Measurements from ENCODE around the gene RGS7. TPM values are rescaled to one million over a fixed set of nuclear protein-coding genes. Genes with fewer than 3 reads are reported as not detected.

The RGS7 gene
- total RNA-seq, 2 donors from 2014 or later = not detected

- no peak overlapping the region for H3K27ac Mint-ChIP-seq
- no peak for ATAC-seq
- H3K27me3 Mint-ChIP-seq = peaks cover 5% of the 10 kb centered on the region
- no peak overlapping the region for H3K4me3 Mint-ChIP-seq
- H3K9me3 ChIP-seq (ENCODE audit: control insufficient read depth, low read length, poor library complexity, severe bottlenecking) = no peaks in the 10 kb centered on the region
- H3K4me1 Mint-ChIP-seq = peaks cover 8% of the 10 kb centered on the region
- no peaks in the 10 kb centered on the region for H3K36me3 Mint-ChIP-seq (ENCODE audit: low read depth)
- no peak for DNase-seq
Observed at GRCh38 chr1:240942901-240943300, 414.1 kb downstream of the RGS7 start.

DNA sequence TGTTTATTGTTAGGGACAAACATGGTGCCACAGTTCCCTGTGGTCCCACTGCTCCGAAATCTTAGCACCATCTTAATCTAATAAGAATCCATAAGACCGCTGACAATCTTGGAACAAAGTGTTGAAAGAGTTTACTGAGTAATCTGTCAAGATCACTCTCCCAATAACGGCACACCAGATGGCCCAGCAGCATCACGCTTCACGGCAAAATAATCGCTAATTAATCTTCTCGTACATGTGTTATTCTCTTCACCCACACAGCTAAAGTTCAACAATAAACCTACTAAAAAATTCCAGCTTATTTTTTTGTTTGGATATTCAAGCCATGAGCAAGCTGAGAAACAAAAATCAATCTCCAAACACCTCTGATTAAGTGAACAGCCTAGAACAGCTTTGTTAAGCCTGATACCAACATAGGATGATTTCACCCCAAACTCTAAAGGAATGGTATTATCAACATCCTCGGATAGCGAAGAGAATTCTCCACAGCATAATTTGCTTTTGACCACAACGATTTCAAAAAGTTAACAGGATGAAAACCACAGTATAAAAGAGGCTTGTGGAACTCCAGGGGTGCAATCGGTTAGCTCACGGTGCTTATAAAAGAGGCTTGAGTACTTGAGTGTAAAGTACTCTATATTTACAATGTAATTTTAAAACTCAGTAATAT is 415.2 kb downstream of the RGS7 start:
- Mint-ChIP-seq H3K4me3 (no peak overlapping the region), H3K36me3 (ENCODE audit: low read depth) (no peaks in the 10 kb centered on the region), H3K4me1 (peaks cover 2% of the 10 kb centered on the region), H3K27ac (no peak overlapping the region), H3K27me3 (peaks cover 5% of the 10 kb centered on the region)
- DNase-seq = no peak
- no peaks in the 10 kb centered on the region for H3K9me3 ChIP-seq (ENCODE audit: control insufficient read depth, low read length, poor library complexity, severe bottlenecking)
- no peak for ATAC-seq

- ATAC-seq (no peak), DNase-seq (no peak)
- H3K27me3 Mint-ChIP-seq = no peaks in the 10 kb centered on the region
- H3K36me3 Mint-ChIP-seq (ENCODE audit: low read depth) = no peaks in the 10 kb centered on the region
- no peak overlapping the region for H3K27ac Mint-ChIP-seq
- H3K4me1 Mint-ChIP-seq = no peaks in the 10 kb centered on the region
- no peaks in the 10 kb centered on the region for H3K9me3 ChIP-seq (ENCODE audit: control insufficient read depth, low read length, poor library complexity, severe bottlenecking)
- H3K4me3 Mint-ChIP-seq = no peak overlapping the region
Observed at GRCh38 chr1:240936911-240937668, 419.9 kb downstream of the RGS7 start.

DNA sequence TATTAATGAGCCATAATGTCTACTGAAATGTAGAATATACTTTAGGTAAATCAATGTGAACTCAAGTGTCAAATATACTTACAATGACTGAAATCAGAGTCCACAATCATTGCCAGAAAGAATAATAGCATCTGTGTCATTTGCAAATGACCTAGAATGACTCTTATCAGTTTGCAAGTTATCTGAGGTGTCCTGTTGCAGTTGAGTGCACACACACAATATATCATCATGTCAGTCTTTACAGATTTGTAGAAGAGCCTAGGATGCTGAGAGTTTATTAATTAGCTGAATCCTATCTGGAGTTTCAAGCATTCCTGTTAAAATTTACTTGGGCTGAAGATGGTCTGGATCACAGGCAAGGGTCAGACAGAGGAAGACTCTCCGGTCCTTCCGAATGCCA is 421.1 kb downstream of the RGS7 start:
- Mint-ChIP-seq H3K27me3 (no peaks in the 10 kb centered on the region), H3K27ac (no peak overlapping the region), H3K4me1 (no peaks in the 10 kb centered on the region), H3K36me3 (ENCODE audit: low read depth) (no peaks in the 10 kb centered on the region), H3K4me3 (no peak overlapping the region)
- no peak for DNase-seq
- ATAC-seq = no peak
- H3K9me3 ChIP-seq (ENCODE audit: control insufficient read depth, low read length, poor library complexity, severe bottlenecking) = no peaks in the 10 kb centered on the region

- Mint-ChIP-seq H3K4me1 (no peaks in the 10 kb centered on the region), H3K4me3 (no peak overlapping the region), H3K27me3 (no peaks in the 10 kb centered on the region), H3K27ac (no peak overlapping the region), H3K36me3 (ENCODE audit: low read depth) (no peaks in the 10 kb centered on the region)
- ATAC-seq = no peak
- no peaks in the 10 kb centered on the region for H3K9me3 ChIP-seq (ENCODE audit: control insufficient read depth, low read length, poor library complexity, severe bottlenecking)
- DNase-seq = no peak
Observed at GRCh38 chr1:240931031-240931430, 426.0 kb downstream of the RGS7 start.

DNA sequence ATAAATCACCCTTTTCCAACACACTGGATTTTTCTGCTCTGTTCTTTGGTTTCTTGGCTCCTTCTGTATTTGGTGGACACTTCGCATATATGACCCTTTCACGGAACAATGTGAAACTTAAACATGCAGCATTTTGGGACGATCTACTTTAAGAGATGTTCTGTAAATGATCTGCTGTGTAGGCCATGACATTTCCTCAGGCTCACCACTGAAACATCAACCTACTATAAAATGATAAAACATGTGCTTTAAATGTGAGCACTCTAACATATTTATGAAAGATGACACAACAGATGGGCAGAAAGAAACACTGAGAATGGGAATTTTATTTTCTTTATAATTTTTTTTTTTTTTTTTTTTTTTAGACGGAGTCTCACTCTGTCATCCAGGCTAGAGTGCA is 428.7 kb downstream of the RGS7 start:
- no peak for DNase-seq
- Mint-ChIP-seq H3K4me1 (no peaks in the 10 kb centered on the region), H3K4me3 (no peak overlapping the region), H3K27me3 (no peaks in the 10 kb centered on the region), H3K27ac (no peak overlapping the region), H3K36me3 (ENCODE audit: low read depth) (no peaks in the 10 kb centered on the region)
- ATAC-seq = no peak
- H3K9me3 ChIP-seq (ENCODE audit: control insufficient read depth, low read length, poor library complexity, severe bottlenecking) = no peaks in the 10 kb centered on the region

GRCh38 chr1:240927821-240928220 is 429.2 kb downstream of the RGS7 start:
- no peaks in the 10 kb centered on the region for H3K27me3 Mint-ChIP-seq
- no peak overlapping the region for H3K4me3 Mint-ChIP-seq
- DNase-seq (no peak), ATAC-seq (no peak)
- no peaks in the 10 kb centered on the region for H3K36me3 Mint-ChIP-seq (ENCODE audit: low read depth)
- H3K4me1 Mint-ChIP-seq = no peaks in the 10 kb centered on the region
- no peaks in the 10 kb centered on the region for H3K9me3 ChIP-seq (ENCODE audit: control insufficient read depth, low read length, poor library complexity, severe bottlenecking)
- H3K27ac Mint-ChIP-seq = no peak overlapping the region

DNA sequence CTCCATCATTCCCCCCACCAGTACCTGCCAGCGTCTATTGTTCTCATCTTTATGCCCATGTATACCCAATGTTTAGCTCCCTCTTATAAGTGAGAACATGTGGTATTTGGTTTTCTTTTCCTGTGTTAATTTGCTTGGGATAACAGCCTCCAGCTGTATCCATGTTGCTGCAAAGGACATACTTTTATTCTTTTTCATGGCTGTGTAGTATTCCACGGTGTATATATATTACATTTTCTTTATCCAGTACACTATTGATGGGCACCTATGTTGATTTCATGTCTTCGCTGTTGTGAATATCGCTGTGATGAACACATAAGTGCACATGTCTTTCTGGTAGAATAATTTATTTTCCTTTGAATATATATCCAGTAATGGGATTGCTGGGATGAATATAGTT is 431.7 kb downstream of the RGS7 start:
- no peaks in the 10 kb centered on the region for H3K4me1 Mint-ChIP-seq
- H3K36me3 Mint-ChIP-seq (ENCODE audit: low read depth) = no peaks in the 10 kb centered on the region
- H3K27ac Mint-ChIP-seq = no peak overlapping the region

GRCh38 chr1:240917976-240918375 is 439.0 kb downstream of the RGS7 start:
- Mint-ChIP-seq H3K4me1 (no peaks in the 10 kb centered on the region), H3K36me3 (ENCODE audit: low read depth) (no peaks in the 10 kb centered on the region), H3K27ac (no peak overlapping the region), H3K27me3 (no peaks in the 10 kb centered on the region), H3K4me3 (no peak overlapping the region)
- no peaks in the 10 kb centered on the region for H3K9me3 ChIP-seq (ENCODE audit: control insufficient read depth, low read length, poor library complexity, severe bottlenecking)
- DNase-seq (no peak), ATAC-seq (no peak)

More for the DNA sequence above, 431.7 kb downstream of the RGS7 start:
- no peaks in the 10 kb centered on the region for H3K9me3 ChIP-seq (ENCODE audit: control insufficient read depth, low read length, poor library complexity, severe bottlenecking)
- Mint-ChIP-seq H3K4me3 (no peak overlapping the region), H3K27me3 (no peaks in the 10 kb centered on the region)
- no peak for DNase-seq
- ATAC-seq = no peak

- no peaks in the 10 kb centered on the region for H3K4me1 Mint-ChIP-seq
- no peaks in the 10 kb centered on the region for H3K9me3 ChIP-seq (ENCODE audit: control insufficient read depth, low read length, poor library complexity, severe bottlenecking)
- no peak overlapping the region for H3K4me3 Mint-ChIP-seq
- no peaks in the 10 kb centered on the region for H3K27me3 Mint-ChIP-seq
- H3K27ac Mint-ChIP-seq = no peak overlapping the region
- H3K36me3 Mint-ChIP-seq (ENCODE audit: low read depth) = no peaks in the 10 kb centered on the region
- ATAC-seq (no peak), DNase-seq (no peak)
Observed at GRCh38 chr1:240914506-240914905, 442.5 kb downstream of the RGS7 start.

DNA sequence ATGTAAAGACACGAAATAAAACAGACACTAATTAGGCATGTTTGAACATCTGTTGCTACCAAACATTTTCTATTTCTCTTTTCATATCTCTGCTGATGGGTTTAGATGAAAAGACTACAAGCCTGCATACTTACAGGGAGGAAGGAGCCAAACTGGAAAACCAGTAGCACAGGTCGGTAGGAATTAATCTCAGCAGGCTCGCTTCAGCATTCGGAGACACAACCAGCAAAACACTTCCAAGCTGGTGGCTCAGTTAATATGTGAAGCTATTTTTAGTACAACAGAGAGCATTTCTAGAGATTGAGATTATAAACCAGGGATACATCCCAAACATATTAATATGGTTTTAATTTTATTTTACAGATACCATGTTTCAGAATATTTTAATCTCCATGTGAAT is 444.2 kb downstream of the RGS7 start:
- Mint-ChIP-seq H3K4me1 (no peaks in the 10 kb centered on the region), H3K36me3 (ENCODE audit: low read depth) (no peaks in the 10 kb centered on the region), H3K27me3 (no peaks in the 10 kb centered on the region), H3K4me3 (no peak overlapping the region), H3K27ac (no peak overlapping the region)
- no peaks in the 10 kb centered on the region for H3K9me3 ChIP-seq (ENCODE audit: control insufficient read depth, low read length, poor library complexity, severe bottlenecking)
- ATAC-seq (no peak), DNase-seq (no peak)

DNA sequence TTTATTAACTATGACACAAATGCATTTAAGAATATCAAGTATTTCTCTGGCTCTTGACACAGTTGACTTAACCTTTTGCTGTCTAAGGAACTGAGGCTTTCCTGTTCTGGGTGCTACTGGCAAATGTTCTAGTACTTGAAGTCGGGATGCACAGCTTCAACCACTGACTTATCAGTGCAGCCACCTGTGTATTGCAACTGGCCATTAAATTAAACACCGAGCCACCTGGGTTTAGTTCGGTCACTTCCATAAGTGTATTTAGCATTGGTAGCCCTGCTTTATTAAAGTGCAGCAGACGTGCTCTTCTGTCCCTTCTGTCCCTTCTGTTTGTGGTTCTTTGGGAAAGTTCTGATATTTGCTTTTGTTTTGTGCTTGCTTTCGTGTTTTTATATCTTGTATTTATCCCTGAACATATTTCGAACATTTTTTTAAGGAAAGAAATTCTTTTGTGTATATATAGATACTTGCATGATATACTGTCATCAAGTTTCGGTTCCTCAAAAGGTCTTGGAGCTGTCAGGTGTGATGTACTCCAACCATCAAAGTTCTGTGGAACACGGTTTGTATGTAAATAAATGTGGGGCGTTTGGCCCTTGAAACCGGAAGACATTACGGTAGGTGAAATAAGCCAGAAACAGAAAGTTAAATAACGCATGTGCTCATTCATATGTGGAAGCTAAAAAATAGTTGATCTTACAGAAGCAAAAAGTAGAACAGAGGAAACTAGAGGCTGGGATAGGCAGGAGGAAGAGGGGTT is 447.1 kb downstream of the RGS7 start:
- no peak for DNase-seq
- Mint-ChIP-seq H3K4me1 (no peaks in the 10 kb centered on the region), H3K4me3 (no peak overlapping the region), H3K27ac (no peak overlapping the region), H3K36me3 (ENCODE audit: low read depth) (no peaks in the 10 kb centered on the region), H3K27me3 (no peaks in the 10 kb centered on the region)
- peaks cover 2% of the 10 kb centered on the region for H3K9me3 ChIP-seq (ENCODE audit: control insufficient read depth, low read length, poor library complexity, severe bottlenecking)
- ATAC-seq = no peak

DNA sequence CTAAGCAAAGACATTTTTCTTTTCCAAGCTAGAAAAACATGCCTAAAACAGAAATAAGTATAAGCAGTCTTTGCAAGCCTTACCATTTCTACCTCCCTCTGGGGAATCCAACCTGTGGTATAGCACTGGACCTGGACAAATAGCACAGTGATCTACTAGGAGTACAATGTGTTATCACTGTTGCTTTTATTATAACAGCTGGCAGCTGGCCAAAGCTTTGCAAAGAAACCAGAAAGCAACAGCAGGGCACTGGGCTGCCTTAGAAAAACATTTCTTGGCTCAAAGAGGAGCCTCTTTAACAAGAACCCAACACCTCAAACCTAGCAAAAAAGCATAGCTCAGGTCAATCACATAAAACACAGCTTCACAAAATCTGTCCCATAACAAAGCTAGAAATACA is 450.5 kb downstream of the RGS7 start:
- no peak for DNase-seq
- Mint-ChIP-seq H3K27me3 (no peaks in the 10 kb centered on the region), H3K36me3 (ENCODE audit: low read depth) (no peaks in the 10 kb centered on the region), H3K27ac (no peak overlapping the region), H3K4me1 (no peaks in the 10 kb centered on the region), H3K4me3 (no peak overlapping the region)
- no peak for ATAC-seq
- H3K9me3 ChIP-seq (ENCODE audit: control insufficient read depth, low read length, poor library complexity, severe bottlenecking) = peaks cover 2% of the 10 kb centered on the region
